Stimulated activated CD8-positive, alpha-beta memory T cell treated with anti-CD3 and anti-CD28 coated beads, Interleukin-15, amount 100 ng/mL, for 1 hour (primary cell): Measurements from ENCODE around the gene CADM1.

ENCODE experiments used
- DNase-seq: peaks from one replicate; pipeline ENCODE4 v3.0.0-alpha.2; 2020; ENCODE audit warnings: low read depth

The CADM1 gene

GRCh38 chr11:115352805-115353485 is 151.3 kb downstream of the CADM1 start:
- DNase-seq, result no peak

GRCh38 chr11:115349335-115350017 is 154.7 kb downstream of the CADM1 start:
- DNase-seq, result no peak

DNA sequence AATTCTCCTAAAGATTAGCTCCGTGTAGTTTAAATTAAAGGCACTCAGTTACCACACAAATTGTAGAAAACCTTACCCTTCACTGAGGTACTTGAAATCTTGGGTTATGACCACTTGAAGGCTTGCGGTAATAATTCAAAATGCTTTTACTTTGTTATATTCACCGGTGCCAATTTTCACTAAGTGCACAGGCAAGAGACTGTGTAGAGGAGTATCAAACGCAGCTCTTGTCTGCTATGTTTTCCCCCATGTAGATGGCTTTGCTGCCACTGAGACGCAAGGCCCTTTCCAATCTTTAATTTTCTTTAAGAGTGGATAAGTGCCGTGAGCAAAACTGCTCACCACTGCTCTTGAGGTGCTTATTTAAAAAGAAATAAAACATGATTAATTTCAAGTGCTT is 155.8 kb downstream of the CADM1 start:
- DNase-seq, result no peak

GRCh38 chr11:115347106-115347505 is 157.1 kb downstream of the CADM1 start:
- DNase-seq, result no peak

DNA sequence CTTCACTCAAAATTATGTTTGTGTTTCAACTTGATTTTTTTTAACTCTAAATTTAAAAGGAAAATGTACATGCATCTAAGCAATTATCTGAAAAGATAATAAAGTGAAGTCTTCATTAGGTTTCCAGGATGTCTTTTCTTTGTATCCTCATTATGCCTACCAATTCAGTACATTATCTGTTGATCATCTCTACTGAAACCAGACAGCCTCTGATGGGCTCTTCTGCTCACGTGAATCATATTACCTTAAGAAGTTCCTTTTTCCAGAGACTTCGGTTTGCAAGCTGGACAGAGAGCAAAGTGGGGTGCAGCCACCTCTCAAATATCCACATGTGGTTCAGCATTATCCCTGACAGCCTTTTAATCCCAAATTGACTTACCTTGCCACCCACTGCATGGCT is 158.4 kb downstream of the CADM1 start:
- no peak for DNase-seq

DNA sequence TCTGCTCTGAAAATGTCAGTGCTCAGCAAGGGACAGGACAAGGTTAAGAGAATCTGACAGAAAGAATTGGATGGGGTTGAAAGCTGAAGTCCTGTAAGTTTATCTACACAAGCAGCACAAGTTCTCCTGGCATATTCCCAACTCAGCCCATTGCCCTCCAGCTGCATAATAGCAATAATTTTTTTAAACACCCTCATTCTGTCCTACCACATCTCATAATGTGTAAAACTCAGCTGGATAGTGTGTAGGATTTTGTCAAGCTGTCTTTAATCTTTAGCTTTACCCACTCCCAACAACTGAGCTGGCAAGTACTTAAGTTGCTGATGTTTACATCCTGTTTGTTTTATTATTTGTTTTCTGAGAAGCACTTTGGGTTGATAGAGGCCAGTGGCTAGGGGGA is 158.9 kb downstream of the CADM1 start:
- DNase-seq, result no peak

GRCh38 chr11:115344846-115345245 is 159.4 kb downstream of the CADM1 start:
- no peak for DNase-seq

GRCh38 chr11:115342142-115342541 is 162.1 kb downstream of the CADM1 start:
- no peak for DNase-seq

GRCh38 chr11:115340874-115341273 is 163.3 kb downstream of the CADM1 start:
- DNase-seq, result no peak

DNA sequence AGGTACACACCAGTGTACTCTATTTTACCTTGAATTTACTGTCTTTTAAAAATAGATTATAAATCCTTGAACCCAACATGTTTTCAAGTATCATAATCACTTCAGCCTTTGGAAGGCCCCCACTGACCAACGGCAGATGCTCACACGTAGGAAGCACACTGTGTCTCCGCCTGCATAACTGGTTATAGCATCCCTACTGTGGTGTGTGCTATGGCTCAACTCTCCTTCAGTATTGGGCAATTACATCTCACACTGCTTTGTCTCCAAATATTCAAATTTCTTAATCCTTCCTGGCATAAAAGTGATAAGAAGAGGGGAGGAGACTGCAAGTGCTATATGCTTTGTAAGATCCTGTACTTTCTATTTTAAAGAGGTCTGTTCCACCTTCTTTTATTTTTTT is 165.7 kb downstream of the CADM1 start:
- no peak for DNase-seq

DNA sequence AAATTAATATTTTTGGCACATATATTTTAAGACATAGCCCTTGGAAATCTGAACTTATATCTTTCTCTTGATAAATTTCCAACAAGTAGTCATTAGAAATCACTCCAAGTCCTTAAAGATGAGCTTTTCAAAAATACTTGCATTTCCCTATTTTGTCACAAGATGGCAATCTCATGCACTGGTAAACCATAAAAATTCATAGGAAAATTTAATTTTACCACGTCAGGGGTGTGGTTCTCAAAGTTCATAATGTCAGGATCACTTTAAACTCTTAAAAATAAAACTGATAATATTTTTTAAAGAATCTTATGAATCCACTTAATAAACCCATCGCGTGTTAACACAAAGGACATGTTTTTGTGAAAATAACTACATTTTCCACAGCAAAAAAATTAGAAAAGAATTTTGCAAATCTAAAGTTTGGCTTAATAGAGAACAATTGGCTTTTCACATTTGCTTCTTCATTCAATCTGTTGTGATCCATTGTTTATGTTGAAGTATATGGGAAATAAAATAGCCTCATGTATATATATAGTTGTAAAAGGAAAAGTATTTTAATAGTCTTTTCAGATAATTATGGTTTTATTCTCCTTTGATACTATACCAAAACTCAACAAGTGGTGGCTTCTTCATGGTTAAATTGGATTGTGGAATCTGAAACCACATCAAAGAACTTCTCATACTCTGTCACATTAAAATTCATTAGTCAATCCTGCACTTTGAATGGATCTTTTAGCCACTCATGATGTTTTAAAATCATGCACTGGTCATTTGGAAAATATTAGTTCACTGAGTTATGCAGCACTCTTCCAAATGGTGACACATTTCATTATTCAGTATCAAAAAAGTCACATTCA is 169.1 kb downstream of the CADM1 start:
- no peak for DNase-seq

GRCh38 chr11:115333949-115334348 is 170.3 kb downstream of the CADM1 start:
- DNase-seq, result no peak

GRCh38 chr11:115333121-115333520 is 171.1 kb downstream of the CADM1 start:
- no peak for DNase-seq

DNA sequence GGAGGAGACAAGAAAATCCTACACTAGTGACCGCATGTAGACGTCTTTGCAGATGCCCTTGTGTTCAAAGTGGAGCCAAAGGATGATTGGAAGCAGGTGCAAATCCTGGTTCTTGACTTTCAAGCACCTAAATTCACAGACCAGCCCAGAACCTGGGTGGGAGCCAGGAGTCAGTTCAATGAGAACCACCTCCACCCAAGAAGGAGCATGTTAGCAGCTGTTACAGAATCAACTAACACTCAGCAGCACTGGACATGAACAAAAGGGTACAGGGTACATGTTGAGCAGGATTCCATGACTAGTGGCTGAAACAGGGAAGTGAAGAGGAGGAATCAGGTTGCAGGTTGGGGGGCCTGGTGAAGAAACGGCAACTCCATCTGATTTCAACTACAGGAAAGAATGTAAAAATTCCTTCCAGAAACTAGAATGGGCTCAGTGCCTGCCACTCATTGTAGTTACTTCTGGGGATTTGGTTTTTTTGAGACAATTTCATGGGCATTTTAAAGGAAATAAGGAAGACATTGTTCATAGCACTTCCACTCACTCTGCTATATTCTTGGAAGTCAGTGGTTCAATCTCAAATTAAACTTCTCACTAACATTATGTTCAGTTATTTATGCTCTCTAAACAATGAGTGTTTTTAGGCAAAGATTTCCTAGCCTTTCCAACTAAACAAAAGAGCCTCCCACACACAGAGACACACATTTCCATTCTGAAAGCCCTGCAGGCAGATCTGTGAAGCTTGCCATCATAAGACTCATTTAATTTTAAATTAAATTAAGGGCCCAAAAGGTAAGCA is 173.3 kb downstream of the CADM1 start:
- no peak for DNase-seq

DNA sequence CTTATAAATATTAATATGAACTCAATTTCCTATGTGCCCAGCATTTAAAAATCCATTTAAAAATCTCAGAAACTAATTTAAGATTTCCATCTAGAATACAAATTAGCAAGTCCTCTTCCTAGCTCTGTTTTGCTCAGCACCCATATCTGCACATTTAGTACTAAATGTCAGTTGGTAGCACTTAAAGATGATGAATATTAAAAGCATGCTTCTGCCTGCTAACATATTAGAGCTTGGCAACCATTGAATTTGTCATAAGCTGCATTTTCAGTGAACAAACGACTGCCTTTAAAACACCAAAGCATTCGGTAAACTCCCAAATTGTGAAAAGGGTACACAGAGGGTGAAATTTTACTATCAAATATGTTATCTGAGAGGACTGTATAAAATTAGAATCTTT is 177.7 kb downstream of the CADM1 start:
- DNase-seq, result no peak

DNA sequence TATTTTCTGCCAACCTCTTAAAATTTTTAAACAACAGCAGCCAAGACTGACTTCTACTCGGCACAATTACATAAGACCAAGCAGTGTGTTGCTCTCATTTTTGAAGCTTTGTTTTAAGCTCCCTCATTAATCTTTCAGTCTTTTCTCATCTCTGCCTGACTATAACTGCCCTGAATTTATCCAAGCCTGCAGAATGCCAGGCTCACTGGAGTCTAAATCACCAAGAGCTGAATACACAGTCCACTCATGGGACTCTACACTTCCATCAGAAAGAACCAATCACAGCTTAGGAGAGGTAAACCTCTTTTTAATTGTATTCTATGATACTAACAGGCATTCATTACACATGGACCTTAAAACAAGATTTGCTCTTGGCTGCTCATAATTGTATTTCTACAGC is 178.7 kb downstream of the CADM1 start:
- DNase-seq, result no peak

DNA sequence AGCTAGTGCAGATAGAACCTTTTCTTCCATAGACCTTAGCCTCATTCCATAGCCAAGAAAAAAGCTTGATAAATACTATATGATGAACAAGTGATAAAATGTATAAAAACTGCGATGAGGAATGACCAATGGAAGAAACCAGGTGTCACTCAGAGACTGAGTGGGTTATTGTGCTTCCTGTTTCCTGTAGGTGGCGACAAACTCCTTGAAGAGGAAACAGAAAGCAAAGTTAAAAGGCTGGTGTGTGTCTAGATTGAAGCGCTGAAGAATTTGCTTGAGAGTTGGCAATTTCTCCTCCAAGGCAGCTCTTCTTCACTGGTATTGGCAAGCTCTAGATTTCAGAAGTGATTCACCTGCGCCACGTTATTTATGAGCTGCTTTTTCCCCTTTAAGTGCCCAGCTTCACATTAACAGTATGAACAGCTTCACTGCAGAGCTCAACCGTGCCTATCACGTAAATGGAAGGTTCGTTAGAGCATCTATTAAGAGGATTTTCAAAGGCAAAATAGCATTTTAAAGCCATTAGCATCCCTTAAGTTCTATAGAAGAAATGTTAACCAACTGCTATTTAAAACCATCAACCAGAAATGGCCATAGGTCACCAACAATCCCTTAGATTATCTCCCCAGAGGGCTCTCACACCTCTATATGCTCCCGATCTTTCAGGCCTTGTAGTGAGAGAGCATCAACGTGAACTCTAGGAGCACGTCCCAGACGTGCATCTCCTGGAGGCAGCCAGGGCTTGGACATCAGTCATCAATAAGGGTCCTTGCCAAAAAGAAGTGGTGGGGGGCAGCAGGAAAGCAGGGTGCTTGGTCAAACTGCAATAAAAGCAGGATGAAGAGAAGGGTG is 179.4 kb downstream of the CADM1 start:
- peak; percentile 0 for DNase-seq

DNA sequence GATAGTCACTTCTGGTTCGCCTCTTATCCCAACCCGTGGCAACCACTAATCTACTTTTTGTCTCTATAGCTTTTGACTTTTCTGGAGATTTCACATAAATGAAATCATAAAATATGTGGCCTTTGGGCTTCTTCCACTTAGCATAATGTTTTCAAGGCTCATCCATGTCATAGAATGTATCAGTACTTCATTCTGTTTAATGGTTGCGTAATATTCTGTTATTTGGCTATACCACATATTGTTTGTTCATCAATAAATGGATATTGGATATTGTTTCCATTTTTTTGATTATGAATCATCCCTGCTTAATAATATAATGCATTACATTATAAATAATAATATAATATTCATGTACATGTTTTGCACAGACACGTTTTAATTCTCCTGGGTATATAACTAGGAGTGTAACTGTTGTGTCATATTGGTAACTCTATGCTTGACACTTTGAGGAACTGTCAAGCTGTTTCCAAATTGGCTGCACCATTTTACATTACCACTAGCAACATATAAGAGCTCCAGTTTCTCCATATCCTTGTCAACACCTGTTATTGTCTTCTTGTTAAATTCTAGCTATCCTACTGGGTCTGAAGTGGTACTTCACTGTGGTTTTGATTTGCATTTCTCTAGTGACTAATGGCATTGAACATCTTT is 181.5 kb downstream of the CADM1 start:
- no peak for DNase-seq

DNA sequence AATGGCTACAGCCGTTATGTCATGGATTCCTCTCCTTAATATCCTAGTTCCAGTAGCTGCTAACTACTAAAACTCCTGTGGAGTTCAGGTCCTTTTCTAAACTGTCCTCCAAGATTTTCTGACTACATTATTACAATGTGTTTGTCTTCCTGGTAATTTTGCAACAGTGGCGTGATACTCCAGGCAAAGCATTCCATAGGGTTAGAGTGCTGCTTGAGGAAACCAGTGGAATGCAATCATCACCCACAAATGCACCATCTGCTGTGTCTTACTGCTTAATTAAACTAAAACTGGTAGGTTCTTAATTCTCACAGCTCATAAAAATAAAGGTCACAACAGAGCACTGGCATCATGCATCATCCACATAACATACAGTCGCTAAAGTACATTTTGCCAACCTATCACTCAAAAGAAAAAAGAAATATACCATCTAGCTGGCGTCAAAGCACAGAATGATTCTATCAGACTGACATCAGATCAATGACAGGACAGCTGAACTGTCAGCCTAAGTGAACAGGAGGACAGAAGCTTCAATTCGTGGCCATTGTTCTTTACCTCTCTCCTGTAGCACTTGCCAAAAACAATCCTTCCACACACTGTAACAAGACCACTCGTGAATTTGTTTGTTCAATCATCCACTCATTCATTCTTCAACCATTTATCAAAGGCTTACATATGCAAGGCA is 182.5 kb downstream of the CADM1 start:
- no peak for DNase-seq
